Gastrocnemius medialis (tissue), 4 donors: ENCODE results near the gene NOS1AP.

Experiments used
- POLR2A ChIP-seq, 2 donors: fragments of 450-650 bp; IDR thresholded peaks; one replicate each; pipeline ENCODE4 v1.6.1; 2017; ENCODE audit warnings: antibody characterized with exemption in 2 of 2, mild to moderate bottlenecking in 2 of 2, moderate library complexity in 2 of 2
- TF ChIP-seq, protein P1 (sequence below), 5 experiments: fragments of 450-650 bp in 3 of 5; fragments of 200-600 bp in 2 of 5; sonication (generic) in 2 of 5; IDR thresholded peaks in 4 of 5; conservative IDR thresholded peaks in 1 of 5; 1 replicate in 4 of 5; 2 replicates in 1 of 5; pipeline ENCODE4 v1.5.1; 2016 to 2019; ENCODE audit warnings: antibody characterized with exemption in 5 of 5, mild to moderate bottlenecking in 3 of 5, moderate library complexity in 3 of 5

- TF ChIP-seq, protein P1, sequence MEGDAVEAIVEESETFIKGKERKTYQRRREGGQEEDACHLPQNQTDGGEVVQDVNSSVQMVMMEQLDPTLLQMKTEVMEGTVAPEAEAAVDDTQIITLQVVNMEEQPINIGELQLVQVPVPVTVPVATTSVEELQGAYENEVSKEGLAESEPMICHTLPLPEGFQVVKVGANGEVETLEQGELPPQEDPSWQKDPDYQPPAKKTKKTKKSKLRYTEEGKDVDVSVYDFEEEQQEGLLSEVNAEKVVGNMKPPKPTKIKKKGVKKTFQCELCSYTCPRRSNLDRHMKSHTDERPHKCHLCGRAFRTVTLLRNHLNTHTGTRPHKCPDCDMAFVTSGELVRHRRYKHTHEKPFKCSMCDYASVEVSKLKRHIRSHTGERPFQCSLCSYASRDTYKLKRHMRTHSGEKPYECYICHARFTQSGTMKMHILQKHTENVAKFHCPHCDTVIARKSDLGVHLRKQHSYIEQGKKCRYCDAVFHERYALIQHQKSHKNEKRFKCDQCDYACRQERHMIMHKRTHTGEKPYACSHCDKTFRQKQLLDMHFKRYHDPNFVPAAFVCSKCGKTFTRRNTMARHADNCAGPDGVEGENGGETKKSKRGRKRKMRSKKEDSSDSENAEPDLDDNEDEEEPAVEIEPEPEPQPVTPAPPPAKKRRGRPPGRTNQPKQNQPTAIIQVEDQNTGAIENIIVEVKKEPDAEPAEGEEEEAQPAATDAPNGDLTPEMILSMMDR (IDR thresholded peaks at IDR 0.05 in 4 of 5, conservative IDR thresholded peaks at IDR 0.05 in 1 of 5): no peak
- no peak for TF ChIP-seq POLR2A (IDR thresholded peaks at IDR 0.05)
Observed at GRCh38 chr1:162293073-162293692, 223.7 kb downstream of the NOS1AP start.
